Keratinocyte (primary cell): ENCODE results near the gene MIER2.

Source experiments
- CTCF ChIP-seq, 3 experiments: IDR thresholded peaks in 1 of 3; conservative IDR thresholded peaks in 1 of 3; optimal IDR thresholded peaks in 1 of 3; 2 replicates in 2 of 3; 3 replicates in 1 of 3; pipeline versions ENCODE3 to v1.5.1; 2011; ENCODE audit warnings: low read length in 3 of 3, mild to moderate bottlenecking in 3 of 3, moderate library complexity in 2 of 3, control low read depth in 1 of 3, inconsistent platforms in 1 of 3; ENCODE audit not compliant: insufficient read depth in 2 of 3; ENCODE audit errors: extremely low read depth in 1 of 3
- EZH2 ChIP-seq: IDR thresholded peaks from one replicate; pipeline ENCODE4 v1.6.1; 2012; ENCODE audit warnings: inconsistent platforms, mild to moderate bottlenecking, low read length, moderate library complexity

GRCh38 chr19:392375-392970 lies 47.9 kb upstream of the MIER2 start:
- TF ChIP-seq CTCF (optimal IDR thresholded peaks at IDR 0.05 in 1 of 3, IDR thresholded peaks at IDR 0.05 in 1 of 3, conservative IDR thresholded peaks at IDR 0.05 in 1 of 3; ENCODE audit: extremely low read depth in 1 of 3, insufficient read depth in 2 of 3, low read length in 3 of 3) (no peak), EZH2 (no peak)
